ENCODE data around the gene COG7.

The COG7 gene

DNA sequence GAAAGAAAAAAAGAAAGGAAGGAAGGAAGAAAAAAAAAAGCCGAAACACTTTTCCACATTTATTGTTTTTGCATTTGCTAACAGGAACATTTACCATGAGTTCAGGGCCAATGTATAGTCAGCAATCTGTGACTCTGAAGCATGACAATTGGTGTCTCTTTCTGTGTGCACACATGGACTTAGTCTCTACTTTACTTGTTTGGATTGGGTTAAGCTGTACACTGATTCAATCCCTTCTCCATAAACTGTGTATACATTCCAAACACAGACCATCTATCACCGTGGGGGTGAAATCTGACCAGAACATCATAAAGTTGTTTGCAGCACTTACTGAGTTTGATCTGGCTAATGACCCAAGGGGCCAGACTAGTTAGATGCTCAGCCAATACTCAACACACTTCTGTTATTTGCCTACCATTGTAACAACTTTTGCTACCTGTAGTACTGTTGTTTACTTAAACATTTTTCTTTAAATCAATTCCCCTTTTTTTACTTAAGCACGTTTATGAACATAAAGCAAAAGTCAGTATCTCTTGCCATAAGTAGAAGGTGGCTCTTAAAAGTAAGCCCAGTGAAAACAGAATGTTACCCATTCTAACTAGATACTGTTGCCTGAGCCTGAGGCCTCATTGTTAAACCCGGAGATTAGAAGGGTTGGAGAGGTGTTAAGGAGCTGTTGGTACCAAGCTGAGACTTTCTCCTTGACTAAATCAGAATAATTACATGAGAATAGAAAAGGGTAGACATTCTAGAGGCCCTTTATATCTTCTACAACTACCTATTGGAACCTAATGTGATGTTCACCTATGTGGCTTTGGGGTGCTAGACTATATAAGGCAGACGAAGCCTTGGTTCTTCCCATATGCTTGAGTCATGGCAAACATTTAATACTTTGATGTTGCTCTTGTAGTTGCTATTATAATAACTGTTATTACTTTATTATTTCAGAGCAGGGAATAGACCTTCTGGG is 109.1 kb downstream of the COG7 start:
- Histone ChIP-seq H3K27me3 (ENCODE audit: control insufficient read depth in 1 of 2, insufficient read depth in 2 of 2, low read length in 2 of 2) (no peaks in the 10 kb centered on the region), H3K27ac (ENCODE audit: low read length) (no peak overlapping the region), H3K9ac (ENCODE audit: low read length in 2 of 2) (no peak overlapping the region), H3K4me3 (ENCODE audit: low read length in 2 of 2) (no peak overlapping the region), H3K36me3 (ENCODE audit: control insufficient read depth in 2 of 2, insufficient read depth in 2 of 2, low read length in 2 of 2) (no peaks in the 10 kb centered on the region), H3K9me3 (ENCODE audit: control insufficient read depth in 2 of 2, low read length in 2 of 2) (no peaks in the 10 kb centered on the region), H3K4me1 (ENCODE audit: control insufficient read depth, insufficient read depth, low read length) (no peaks in the 10 kb centered on the region)

DNA sequence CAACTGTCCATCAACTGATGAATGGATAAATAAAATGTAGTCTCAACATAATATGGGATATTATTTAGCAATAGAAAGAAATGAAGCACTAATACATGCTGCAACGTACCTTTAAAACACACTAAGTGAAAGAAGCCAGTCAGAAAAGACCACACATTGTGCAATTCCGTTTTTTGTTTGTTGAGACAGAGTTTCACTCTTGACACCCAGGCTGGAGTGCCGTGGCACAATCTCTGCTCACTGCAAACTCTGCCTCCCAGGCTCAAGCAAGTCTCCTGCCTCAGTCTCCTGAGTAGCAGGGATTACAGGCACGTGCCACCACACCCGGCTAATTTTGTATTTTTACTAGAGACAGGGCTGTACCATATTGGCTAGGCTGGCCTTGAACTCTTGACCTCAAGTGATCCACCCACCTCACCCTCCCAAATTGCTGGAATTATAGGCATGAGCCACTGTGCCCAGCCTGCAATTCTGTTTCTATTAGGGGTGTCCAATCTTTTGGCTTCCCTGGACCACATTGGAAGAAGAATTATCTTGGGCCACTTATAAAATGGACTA is 110.8 kb downstream of the COG7 start:
- no peak overlapping the region for H3K27ac ChIP-seq (ENCODE audit: low read length)
- H3K9me3 ChIP-seq (ENCODE audit: control insufficient read depth in 2 of 2, low read length in 2 of 2), result peaks cover 0 to 2% of the 10 kb centered on the region in 2 donors
- no peak overlapping the region for H3K4me3 ChIP-seq (ENCODE audit: low read length in 2 of 2)
- no peaks in the 10 kb centered on the region for H3K4me1 ChIP-seq (ENCODE audit: control insufficient read depth, insufficient read depth, low read length)
- no peak overlapping the region for H3K9ac ChIP-seq (ENCODE audit: low read length in 2 of 2)
- H3K27me3 ChIP-seq (ENCODE audit: control insufficient read depth in 1 of 2, insufficient read depth in 2 of 2, low read length in 2 of 2), result no peaks in the 10 kb centered on the region
- H3K36me3 ChIP-seq (ENCODE audit: control insufficient read depth in 2 of 2, insufficient read depth in 2 of 2, low read length in 2 of 2), result no peaks in the 10 kb centered on the region

DNA sequence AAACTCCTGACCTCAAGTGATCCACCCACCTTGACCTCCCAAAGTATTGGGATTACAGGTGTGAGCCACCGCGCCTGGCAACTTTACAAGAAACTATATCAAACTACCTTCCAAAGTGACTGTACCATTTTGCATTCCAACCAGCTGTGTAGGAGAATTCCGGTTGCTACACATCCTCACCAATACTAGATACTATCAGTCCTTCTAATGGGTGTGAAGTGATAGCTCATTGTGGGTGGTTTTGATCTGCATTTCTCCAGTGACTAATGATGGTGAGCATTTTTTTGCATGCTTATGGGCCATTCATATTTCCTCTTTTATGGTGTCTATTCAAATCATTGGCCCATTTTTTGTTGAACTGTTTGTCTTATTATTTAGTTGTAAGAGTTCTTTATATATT is 113.2 kb downstream of the COG7 start:
- no peak overlapping the region for H3K27ac ChIP-seq (ENCODE audit: low read length)
- H3K36me3 ChIP-seq (ENCODE audit: control insufficient read depth in 2 of 2, insufficient read depth in 2 of 2, low read length in 2 of 2), result no peaks in the 10 kb centered on the region

More for the DNA sequence above, 113.2 kb downstream of the COG7 start:
- no peak overlapping the region for H3K9ac ChIP-seq (ENCODE audit: low read length in 2 of 2)
- H3K9me3 ChIP-seq (ENCODE audit: control insufficient read depth in 2 of 2, low read length in 2 of 2), result peaks cover 0 to 2% of the 10 kb centered on the region in 2 donors
- H3K4me1 ChIP-seq (ENCODE audit: control insufficient read depth, insufficient read depth, low read length), result no peaks in the 10 kb centered on the region
- no peak overlapping the region for H3K4me3 ChIP-seq (ENCODE audit: low read length in 2 of 2)
- H3K27me3 ChIP-seq (ENCODE audit: control insufficient read depth in 1 of 2, insufficient read depth in 2 of 2, low read length in 2 of 2), result peaks cover 0 to 2% of the 10 kb centered on the region in 2 donors

Data from stomach smooth muscle (tissue), 2 donors.